Adipocyte (in vitro differentiated cells): ENCODE data around the gene EXOC6B.

Experiments used
- DNase-seq: peaks from one replicate; pipeline ENCODE4 v3.0.0-alpha.2; 2015; ENCODE audit warnings: low read depth
- H3K27me3 ChIP-seq: replicated peaks from 2 replicates; pipeline ENCODE4 v1.7.0; 2013; ENCODE audit warnings: mild to moderate bottlenecking, low read length, moderate library complexity; ENCODE audit not compliant: control insufficient read depth, insufficient read depth
- H3K36me3 ChIP-seq: 2 replicates; pipeline ENCODE4 v1.7.0; 2013; ENCODE audit warnings: low read length, mild to moderate bottlenecking, moderate library complexity; ENCODE audit not compliant: control insufficient read depth, insufficient read depth, severe bottlenecking
- H3K4me1 ChIP-seq: 2 replicates; pipeline ENCODE4 v1.7.0; 2013; ENCODE audit warnings: mild to moderate bottlenecking, low read length, moderate library complexity; ENCODE audit not compliant: control insufficient read depth, insufficient read depth
- H3K4me3 ChIP-seq: 2 replicates; pipeline ENCODE4 v1.7.0; 2013; ENCODE audit warnings: mild to moderate bottlenecking, low read length, moderate library complexity
- H3K9ac ChIP-seq: 2 replicates; pipeline ENCODE4 v1.7.0; 2013; ENCODE audit warnings: mild to moderate bottlenecking, low read length, moderate library complexity
- H3K9me3 ChIP-seq: 2 replicates; pipeline ENCODE4 v1.7.0; 2013; ENCODE audit warnings: mild to moderate bottlenecking, low read length, moderate library complexity; ENCODE audit not compliant: control insufficient read depth

Gene EXOC6B

GRCh38 chr2:72734432-72734831 lies 91.4 kb downstream of the EXOC6B start:
- Histone ChIP-seq H3K27me3 (no peaks in the 10 kb centered on the region), H3K36me3 (peaks cover 12% of the 10 kb centered on the region), H3K4me1 (no peaks in the 10 kb centered on the region), H3K9me3 (no peaks in the 10 kb centered on the region), H3K4me3 (no peak overlapping the region), H3K9ac (no peak overlapping the region)
- DNase-seq = no peak

- Histone ChIP-seq H3K9ac (no peak overlapping the region), H3K36me3 (peaks cover 12% of the 10 kb centered on the region), H3K9me3 (no peaks in the 10 kb centered on the region), H3K4me3 (no peak overlapping the region), H3K27me3 (no peaks in the 10 kb centered on the region), H3K4me1 (no peaks in the 10 kb centered on the region)
- DNase-seq = no peak
Observed at GRCh38 chr2:72731116-72731515, 94.7 kb downstream of the EXOC6B start.

- no peak overlapping the region for H3K9ac ChIP-seq
- H3K4me3 ChIP-seq = no peak overlapping the region
- H3K9me3 ChIP-seq = no peaks in the 10 kb centered on the region
- H3K36me3 ChIP-seq = peaks cover 11% of the 10 kb centered on the region
- no peak for DNase-seq
- H3K4me1 ChIP-seq = peaks cover 9% of the 10 kb centered on the region
- H3K27me3 ChIP-seq = no peaks in the 10 kb centered on the region
Observed at GRCh38 chr2:72727356-72727755, 98.5 kb downstream of the EXOC6B start.

- H3K4me1 ChIP-seq = peaks cover 16% of the 10 kb centered on the region
- no peaks in the 10 kb centered on the region for H3K36me3 ChIP-seq
- no peak overlapping the region for H3K9ac ChIP-seq
- no peaks in the 10 kb centered on the region for H3K9me3 ChIP-seq
- H3K4me3 ChIP-seq = no peak overlapping the region
- no peaks in the 10 kb centered on the region for H3K27me3 ChIP-seq
- DNase-seq = no peak
Observed at GRCh38 chr2:72723769-72724370, 102.0 kb downstream of the EXOC6B start.

- no peaks in the 10 kb centered on the region for H3K27me3 ChIP-seq
- peak overlapping the region; percentile 31 for H3K9ac ChIP-seq
- peak; percentile 75 for DNase-seq
- H3K36me3 ChIP-seq = no peaks in the 10 kb centered on the region
- H3K4me3 ChIP-seq = no peak overlapping the region
- no peaks in the 10 kb centered on the region for H3K9me3 ChIP-seq
- peaks cover 16% of the 10 kb centered on the region for H3K4me1 ChIP-seq
Observed at GRCh38 chr2:72722492-72723070, 103.3 kb downstream of the EXOC6B start.

GRCh38 chr2:72719416-72719815 lies 106.4 kb downstream of the EXOC6B start:
- H3K27me3 ChIP-seq = no peaks in the 10 kb centered on the region
- H3K9me3 ChIP-seq = no peaks in the 10 kb centered on the region
- DNase-seq = peak; percentile 15
- peaks cover 16% of the 10 kb centered on the region for H3K4me1 ChIP-seq
- peaks cover 10% of the 10 kb centered on the region for H3K36me3 ChIP-seq
- H3K9ac ChIP-seq = no peak overlapping the region
- no peak overlapping the region for H3K4me3 ChIP-seq

- H3K27me3 ChIP-seq = no peaks in the 10 kb centered on the region
- H3K4me3 ChIP-seq = no peak overlapping the region
- H3K36me3 ChIP-seq = peaks cover 10% of the 10 kb centered on the region
- no peaks in the 10 kb centered on the region for H3K9me3 ChIP-seq
- H3K9ac ChIP-seq = no peak overlapping the region
- peak; percentile 1 for DNase-seq
- peaks cover 17% of the 10 kb centered on the region for H3K4me1 ChIP-seq
Observed at GRCh38 chr2:72718876-72719275, 107.0 kb downstream of the EXOC6B start.

GRCh38 chr2:72716601-72717000 lies 109.2 kb downstream of the EXOC6B start:
- Histone ChIP-seq H3K27me3 (no peaks in the 10 kb centered on the region), H3K9ac (no peak overlapping the region), H3K9me3 (no peaks in the 10 kb centered on the region), H3K4me3 (no peak overlapping the region), H3K4me1 (peaks cover 5% of the 10 kb centered on the region), H3K36me3 (peaks cover 15% of the 10 kb centered on the region)
- no peak for DNase-seq

- H3K27me3 ChIP-seq = no peaks in the 10 kb centered on the region
- peaks cover 5% of the 10 kb centered on the region for H3K4me1 ChIP-seq
- no peak overlapping the region for H3K9ac ChIP-seq
- DNase-seq = no peak
- H3K4me3 ChIP-seq = no peak overlapping the region
- H3K36me3 ChIP-seq = peaks cover 15% of the 10 kb centered on the region
- no peaks in the 10 kb centered on the region for H3K9me3 ChIP-seq
Observed at GRCh38 chr2:72713857-72714256, 112.0 kb downstream of the EXOC6B start.

- no peak for DNase-seq
- Histone ChIP-seq H3K4me1 (peaks cover 5% of the 10 kb centered on the region), H3K36me3 (peaks cover 15% of the 10 kb centered on the region), H3K9ac (no peak overlapping the region), H3K4me3 (no peak overlapping the region), H3K27me3 (no peaks in the 10 kb centered on the region), H3K9me3 (no peaks in the 10 kb centered on the region)
Observed at GRCh38 chr2:72712977-72713376, 112.9 kb downstream of the EXOC6B start.

GRCh38 chr2:72712304-72712703 lies 113.5 kb downstream of the EXOC6B start:
- H3K4me3 ChIP-seq = no peak overlapping the region
- H3K36me3 ChIP-seq = peaks cover 15% of the 10 kb centered on the region
- no peaks in the 10 kb centered on the region for H3K27me3 ChIP-seq
- DNase-seq = no peak
- no peak overlapping the region for H3K9ac ChIP-seq
- no peaks in the 10 kb centered on the region for H3K9me3 ChIP-seq
- H3K4me1 ChIP-seq = peaks cover 5% of the 10 kb centered on the region
